Breast epithelium (tissue), 3 donors: ENCODE data around the gene CT45A8.
"Not testable (repeated sequence)": the region's sequence is repeated elsewhere in the genome, so short reads cannot be mapped to it uniquely, and the experiment has no call there.

Source experiments
- CTCF ChIP-seq, 3 donors: fragments of 450-650 bp; IDR thresholded peaks; one replicate each; pipeline ENCODE4 v1.5.1; 2016 to 2017; ENCODE audit warnings: antibody characterized with exemption in 3 of 3, mild to moderate bottlenecking in 3 of 3, moderate library complexity in 3 of 3
- POLR2A ChIP-seq: fragments of 450-650 bp; IDR thresholded peaks from one replicate; pipeline ENCODE4 v1.6.1; 2016; ENCODE audit warnings: antibody characterized with exemption, mild to moderate bottlenecking, moderate library complexity
- POLR2AphosphoS5 ChIP-seq, 3 donors: sonication (generic); formaldehyde crosslinking; IDR thresholded peaks; one replicate each; pipeline ENCODE4 v1.6.1; 2017; ENCODE audit warnings: antibody characterized with exemption in 3 of 3

GRCh38 chrX:135888230-135888629 lies 33.9 kb upstream of the CT45A8 start:
- TF ChIP-seq CTCF (IDR thresholded peaks at IDR 0.05); POLR2A; POLR2AphosphoS5 (IDR thresholded peaks at IDR 0.05): not testable (repeated sequence)
